Erythroblast (primary cell): ENCODE data around the gene IL22RA2.

Experiments used
- GATA1 ChIP-seq: IDR thresholded peaks from 2 replicates; pipeline ENCODE4 v1.6.1; 2011; ENCODE audit warnings: low read depth, mild to moderate bottlenecking, control low read depth, low read length, moderate library complexity
- POLR2A ChIP-seq: IDR thresholded peaks from 2 replicates; pipeline ENCODE4 v1.6.1; 2011; ENCODE audit warnings: mild to moderate bottlenecking, low read length

GRCh38 chr6:137185290-137185689 is 11.8 kb upstream of the IL22RA2 start:
- no peak for TF ChIP-seq POLR2A
- no peak for TF ChIP-seq GATA1
